ENCODE data around the gene OLFML2A. TPM values are rescaled to one million over a fixed set of nuclear protein-coding genes. Genes with fewer than 3 reads are reported as not detected.

Gene OLFML2A
- total and polyA plus RNA-seq, 2 of the 13 experiments (the other 11 are each of a cell fraction or from before 2014, with no cell fraction given): 0.01 to 0.02 TPM

DNA sequence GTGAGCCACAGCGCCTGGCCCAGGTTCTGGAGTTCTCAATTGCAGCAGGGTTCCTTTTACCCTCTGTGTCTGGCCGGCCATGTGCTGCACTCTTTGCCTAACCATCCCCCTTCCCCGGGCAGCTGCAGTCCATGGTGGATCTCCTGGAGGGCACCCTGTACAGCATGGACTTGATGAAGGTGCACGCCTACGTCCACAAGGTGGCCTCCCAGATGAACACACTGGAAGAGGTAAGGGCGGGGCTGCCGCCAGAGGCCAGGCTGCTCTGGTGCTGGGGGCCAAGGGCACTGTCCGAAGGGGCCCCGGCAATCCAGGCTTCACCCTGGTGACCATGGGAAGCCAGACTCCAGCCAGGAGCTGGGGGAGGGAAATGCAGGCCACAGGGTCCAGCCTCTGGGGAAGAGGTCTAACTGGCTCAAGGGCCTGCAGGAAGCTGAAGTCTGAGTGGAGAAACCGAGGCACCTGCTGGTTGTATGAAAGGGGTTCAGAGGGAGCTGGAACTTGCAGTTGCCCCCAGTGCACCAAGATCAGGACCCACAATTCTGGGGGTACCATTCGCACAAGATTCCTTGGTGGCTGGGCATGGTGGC lies 18.1 kb downstream of the OLFML2A start (continued):
- TF ChIP-seq, protein P1, sequence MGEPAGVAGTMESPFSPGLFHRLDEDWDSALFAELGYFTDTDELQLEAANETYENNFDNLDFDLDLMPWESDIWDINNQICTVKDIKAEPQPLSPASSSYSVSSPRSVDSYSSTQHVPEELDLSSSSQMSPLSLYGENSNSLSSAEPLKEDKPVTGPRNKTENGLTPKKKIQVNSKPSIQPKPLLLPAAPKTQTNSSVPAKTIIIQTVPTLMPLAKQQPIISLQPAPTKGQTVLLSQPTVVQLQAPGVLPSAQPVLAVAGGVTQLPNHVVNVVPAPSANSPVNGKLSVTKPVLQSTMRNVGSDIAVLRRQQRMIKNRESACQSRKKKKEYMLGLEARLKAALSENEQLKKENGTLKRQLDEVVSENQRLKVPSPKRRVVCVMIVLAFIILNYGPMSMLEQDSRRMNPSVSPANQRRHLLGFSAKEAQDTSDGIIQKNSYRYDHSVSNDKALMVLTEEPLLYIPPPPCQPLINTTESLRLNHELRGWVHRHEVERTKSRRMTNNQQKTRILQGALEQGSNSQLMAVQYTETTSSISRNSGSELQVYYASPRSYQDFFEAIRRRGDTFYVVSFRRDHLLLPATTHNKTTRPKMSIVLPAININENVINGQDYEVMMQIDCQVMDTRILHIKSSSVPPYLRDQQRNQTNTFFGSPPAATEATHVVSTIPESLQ (CRISPR knock-in tag; conservative IDR thresholded peaks at IDR 0.05): no peak
- TF ChIP-seq ZNF772 (CRISPR knock-in tag; IDR thresholded peaks at IDR 0.05): peak; percentile 22; the same call in 1 of the 2 replicates
- TF ChIP-seq, protein P2, sequence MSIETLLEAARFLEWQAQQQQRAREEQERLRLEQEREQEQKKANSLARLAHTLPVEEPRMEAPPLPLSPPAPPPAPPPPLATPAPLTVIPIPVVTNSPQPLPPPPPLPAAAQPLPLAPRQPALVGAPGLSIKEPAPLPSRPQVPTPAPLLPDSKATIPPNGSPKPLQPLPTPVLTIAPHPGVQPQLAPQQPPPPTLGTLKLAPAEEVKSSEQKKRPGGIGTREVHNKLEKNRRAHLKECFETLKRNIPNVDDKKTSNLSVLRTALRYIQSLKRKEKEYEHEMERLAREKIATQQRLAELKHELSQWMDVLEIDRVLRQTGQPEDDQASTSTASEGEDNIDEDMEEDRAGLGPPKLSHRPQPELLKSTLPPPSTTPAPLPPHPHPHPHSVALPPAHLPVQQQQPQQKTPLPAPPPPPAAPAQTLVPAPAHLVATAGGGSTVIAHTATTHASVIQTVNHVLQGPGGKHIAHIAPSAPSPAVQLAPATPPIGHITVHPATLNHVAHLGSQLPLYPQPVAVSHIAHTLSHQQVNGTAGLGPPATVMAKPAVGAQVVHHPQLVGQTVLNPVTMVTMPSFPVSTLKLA (IDR thresholded peaks at IDR 0.05): no peak
- TF ChIP-seq ZNF672 (CRISPR knock-in tag; IDR thresholded peaks at IDR 0.05): no peak
- TF ChIP-seq CREM (IDR thresholded peaks at IDR 0.05): no peak
- TF ChIP-seq CREM (CRISPR knock-in tag; IDR thresholded peaks at IDR 0.05): no peak
- peak; percentile 76 for TF ChIP-seq RXRA (CRISPR knock-in tag; IDR thresholded peaks at IDR 0.05)
- TF ChIP-seq KLF9 (CRISPR knock-in tag; IDR thresholded peaks at IDR 0.05; ENCODE audit: low read depth): no peak
- no peak for TF ChIP-seq HNF4G (IDR thresholded peaks at IDR 0.05; ENCODE audit: borderline replicate concordance, low read depth, low read length)
- no peak for TF ChIP-seq HNF4G (CRISPR knock-in tag; IDR thresholded peaks at IDR 0.05; ENCODE audit: borderline replicate concordance, low read depth)
- TF ChIP-seq, protein P3, sequence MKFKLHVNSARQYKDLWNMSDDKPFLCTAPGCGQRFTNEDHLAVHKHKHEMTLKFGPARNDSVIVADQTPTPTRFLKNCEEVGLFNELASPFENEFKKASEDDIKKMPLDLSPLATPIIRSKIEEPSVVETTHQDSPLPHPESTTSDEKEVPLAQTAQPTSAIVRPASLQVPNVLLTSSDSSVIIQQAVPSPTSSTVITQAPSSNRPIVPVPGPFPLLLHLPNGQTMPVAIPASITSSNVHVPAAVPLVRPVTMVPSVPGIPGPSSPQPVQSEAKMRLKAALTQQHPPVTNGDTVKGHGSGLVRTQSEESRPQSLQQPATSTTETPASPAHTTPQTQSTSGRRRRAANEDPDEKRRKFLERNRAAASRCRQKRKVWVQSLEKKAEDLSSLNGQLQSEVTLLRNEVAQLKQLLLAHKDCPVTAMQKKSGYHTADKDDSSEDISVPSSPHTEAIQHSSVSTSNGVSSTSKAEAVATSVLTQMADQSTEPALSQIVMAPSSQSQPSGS (CRISPR knock-in tag; IDR thresholded peaks at IDR 0.05): no peak
- no peak for TF ChIP-seq MBNL3 (CRISPR knock-in tag; conservative IDR thresholded peaks at IDR 0.05)
- no peak for TF ChIP-seq MYNN (CRISPR knock-in tag; IDR thresholded peaks at IDR 0.05; ENCODE audit: low read depth)
- no peak for TF ChIP-seq NFRKB (IDR thresholded peaks at IDR 0.05)
- no peak for TF ChIP-seq SNAPC2 (CRISPR knock-in tag; IDR thresholded peaks at IDR 0.05)
- TF ChIP-seq LCORL (IDR thresholded peaks at IDR 0.05): no peak
- peak; percentile 69 for TF ChIP-seq LCORL (CRISPR knock-in tag; IDR thresholded peaks at IDR 0.05)
- TF ChIP-seq ZSCAN20 (CRISPR knock-in tag; IDR thresholded peaks at IDR 0.05; ENCODE audit: borderline replicate concordance): no peak
- no peak for TF ChIP-seq ZSCAN30 (CRISPR knock-in tag; IDR thresholded peaks at IDR 0.05)
- no peak for TF ChIP-seq NCOA5 (CRISPR knock-in tag; IDR thresholded peaks at IDR 0.05)
- 0 out of 2 replicates have a peak, but pooled peaks have one; percentile 66 for TF ChIP-seq HNRNPL (IDR thresholded peaks at IDR 0.05; ENCODE audit: low read depth, low read length)
- TF ChIP-seq, protein P4, sequence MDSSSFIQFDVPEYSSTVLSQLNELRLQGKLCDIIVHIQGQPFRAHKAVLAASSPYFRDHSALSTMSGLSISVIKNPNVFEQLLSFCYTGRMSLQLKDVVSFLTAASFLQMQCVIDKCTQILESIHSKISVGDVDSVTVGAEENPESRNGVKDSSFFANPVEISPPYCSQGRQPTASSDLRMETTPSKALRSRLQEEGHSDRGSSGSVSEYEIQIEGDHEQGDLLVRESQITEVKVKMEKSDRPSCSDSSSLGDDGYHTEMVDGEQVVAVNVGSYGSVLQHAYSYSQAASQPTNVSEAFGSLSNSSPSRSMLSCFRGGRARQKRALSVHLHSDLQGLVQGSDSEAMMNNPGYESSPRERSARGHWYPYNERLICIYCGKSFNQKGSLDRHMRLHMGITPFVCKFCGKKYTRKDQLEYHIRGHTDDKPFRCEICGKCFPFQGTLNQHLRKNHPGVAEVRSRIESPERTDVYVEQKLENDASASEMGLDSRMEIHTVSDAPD (CRISPR knock-in tag; IDR thresholded peaks at IDR 0.05): peak; percentile 96
- peak; percentile 55; the same call in 1 of the 2 replicates for TF ChIP-seq ZFP90 (CRISPR knock-in tag; IDR thresholded peaks at IDR 0.05; ENCODE audit: borderline replicate concordance)
- no peak for TF ChIP-seq ZZZ3 (CRISPR knock-in tag; IDR thresholded peaks at IDR 0.05; ENCODE audit: borderline replicate concordance)
- TF ChIP-seq, protein P5, sequence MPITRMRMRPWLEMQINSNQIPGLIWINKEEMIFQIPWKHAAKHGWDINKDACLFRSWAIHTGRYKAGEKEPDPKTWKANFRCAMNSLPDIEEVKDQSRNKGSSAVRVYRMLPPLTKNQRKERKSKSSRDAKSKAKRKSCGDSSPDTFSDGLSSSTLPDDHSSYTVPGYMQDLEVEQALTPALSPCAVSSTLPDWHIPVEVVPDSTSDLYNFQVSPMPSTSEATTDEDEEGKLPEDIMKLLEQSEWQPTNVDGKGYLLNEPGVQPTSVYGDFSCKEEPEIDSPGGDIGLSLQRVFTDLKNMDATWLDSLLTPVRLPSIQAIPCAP (CRISPR knock-in tag; IDR thresholded peaks at IDR 0.05; ENCODE audit: low read depth): no peak

Data from HepG2 (cell line).